GM23248 (cell line): ENCODE data around the gene HSF2BP. TPM values are rescaled to one million over a fixed set of nuclear protein-coding genes. Genes with fewer than 3 reads are reported as not detected.
"Not testable (repeated sequence)": the region's sequence is repeated elsewhere in the genome, so short reads cannot be mapped to it uniquely, and the experiment has no call there.

Source experiments
- DNase-seq: peaks from one replicate; pipeline ENCODE4 v3.0.0-alpha.2; 2015
- H2AFZ ChIP-seq: fragments of 200-600 bp; sonication (generic); 2 replicates; pipeline ENCODE4 v1.6.1; 2016; ENCODE audit warnings: antibody characterized with exemption
- H3F3A ChIP-seq: fragments of 200-600 bp; sonication (generic); 2 replicates; pipeline ENCODE4 v1.6.1; 2016; ENCODE audit warnings: mild to moderate bottlenecking, antibody characterized with exemption, mixed run types; ENCODE audit not compliant: insufficient read depth
- H3K27ac ChIP-seq: fragments of 200-600 bp; sonication (generic); 2 replicates; pipeline ENCODE4 v1.5.1; 2016; ENCODE audit warnings: mild to moderate bottlenecking
- H3K27me3 ChIP-seq: fragments of 200-600 bp; sonication (generic); replicated peaks from 2 replicates; pipeline ENCODE4 v1.6.1; 2016; ENCODE audit warnings: mild to moderate bottlenecking; ENCODE audit not compliant: insufficient read depth
- H3K36me3 ChIP-seq: fragments of 200-600 bp; sonication (generic); 2 replicates; pipeline ENCODE4 v1.6.1; 2016; ENCODE audit warnings: low read depth, mild to moderate bottlenecking
- H3K4me1 ChIP-seq: fragments of 200-600 bp; sonication (generic); 2 replicates; pipeline ENCODE4 v1.6.1; 2016; ENCODE audit warnings: mild to moderate bottlenecking; ENCODE audit not compliant: insufficient read depth
- H3K4me2 ChIP-seq: fragments of 200-600 bp; sonication (generic); one replicate; pipeline ENCODE4 v1.6.1; 2016; ENCODE audit warnings: mild to moderate bottlenecking; ENCODE audit not compliant: unreplicated experiment
- H3K4me3 ChIP-seq: fragments of 200-600 bp; sonication (generic); 2 replicates; pipeline ENCODE4 v1.5.1; 2016; ENCODE audit warnings: mild to moderate bottlenecking
- H3K79me2 ChIP-seq: fragments of 200-600 bp; sonication (generic); 2 replicates; pipeline ENCODE4 v1.6.1; 2016; ENCODE audit warnings: mild to moderate bottlenecking; ENCODE audit not compliant: insufficient read depth
- H3K9ac ChIP-seq: fragments of 200-600 bp; sonication (generic); 2 replicates; pipeline ENCODE4 v1.6.1; 2016; ENCODE audit warnings: mild to moderate bottlenecking
- H3K9me2 ChIP-seq: fragments of 200-600 bp; sonication (generic); 2 replicates; pipeline ENCODE4 v1.6.1; 2016; ENCODE audit warnings: mixed run types, mild to moderate bottlenecking, moderate library complexity; ENCODE audit not compliant: insufficient read depth
- H3K9me3 ChIP-seq: fragments of 200-600 bp; sonication (generic); one replicate; pipeline ENCODE4 v1.6.1; 2017; ENCODE audit warnings: low read depth
- H4K20me1 ChIP-seq: fragments of 200-600 bp; sonication (generic); 2 replicates; pipeline ENCODE4 v1.6.0; 2016; ENCODE audit not compliant: insufficient read depth
- EZH2 ChIP-seq: fragments of 200-600 bp; sonication (generic); IDR thresholded peaks from 2 replicates; pipeline ENCODE4 v1.6.1; 2018; ENCODE audit warnings: antibody characterized with exemption, mild to moderate bottlenecking; ENCODE audit not compliant: insufficient read depth, poor library complexity, severe bottlenecking
- EZH2phosphoT487 ChIP-seq: fragments of 200-600 bp; sonication (generic); IDR thresholded peaks from 2 replicates; pipeline ENCODE4 v1.6.1; 2018; ENCODE audit warnings: antibody characterized with exemption, moderate library complexity, mild to moderate bottlenecking, low read depth; ENCODE audit not compliant: insufficient read depth
- WGBS, 2 experiments: methylation state at CpG; one replicate each; pipeline ENCODE4 v1.1.6; 2015 to 2017; ENCODE audit warnings: low lambda C conversion rate in 2 of 2, low coverage in 1 of 2; ENCODE audit errors: missing lambda C conversion rate in 2 of 2; 5-methylcytosine and 5-hydroxymethylcytosine counted together
- in situ Hi-C: fragments of 300-500 bp; cut with MboI; formaldehyde crosslinking; loops from 2 replicates; pipeline ENCODE4 v1.15.0; 2020
- polyA plus RNA-seq: library from polyadenylated mRNA; unstranded; fragments of >200 nt; fragmentation: Nextera tagmentation; extraction: Ambion mirVana; gene quantifications from 2 replicates; pipeline ENCODE4 v1.2.1, GENCODE V29; 2016
- total RNA-seq: library from RNA; depleted of rRNA; stranded (reverse); fragments of >200 nt; shearing (Covaris generic); gene quantifications from 2 replicates; pipeline ENCODE4 v1.2.3, GENCODE V29; 2014

Gene HSF2BP
- total and polyA plus RNA-seq, 2 experiments from 2014 or later: 1.6 to 4.8 TPM

DNA sequence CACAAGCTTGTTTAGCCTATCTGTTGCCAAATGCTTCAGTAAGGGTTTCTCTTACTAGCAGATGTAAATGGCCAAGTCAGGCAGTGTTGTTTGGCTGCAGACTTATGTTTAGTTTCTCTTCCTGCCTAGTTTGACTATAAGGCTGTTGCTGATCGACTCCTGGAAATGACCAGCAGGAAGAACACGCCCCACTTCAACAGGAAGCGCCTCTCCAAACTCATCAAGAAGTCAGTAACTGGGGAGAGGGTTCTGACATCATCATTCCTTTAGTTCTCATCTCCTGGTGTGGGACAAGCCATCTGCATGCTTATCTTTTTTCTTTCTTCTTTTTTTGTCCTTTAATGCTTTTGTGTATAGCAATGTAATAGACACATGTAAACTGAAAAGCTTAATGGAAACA lies 25.1 kb upstream of the HSF2BP start:
- no peak overlapping the region for H3K4me3 ChIP-seq
- no peaks in the 10 kb centered on the region for H4K20me1 ChIP-seq
- H3K27ac ChIP-seq: no peak overlapping the region
- no peak for TF ChIP-seq EZH2phosphoT487
- no peak for TF ChIP-seq EZH2
- H3K27me3 ChIP-seq: no peaks in the 10 kb centered on the region
- in situ Hi-C loops: no loop called here
- whole genome bisulfite sequencing, 2 experiments: 95 to 100% methylated on average over 3 of the region's 3 CpGs
- DNase-seq: no peak
- peaks cover 14% of the 10 kb centered on the region; the same call in 1 of the 2 replicates for H3K79me2 ChIP-seq
- peaks cover 13% of the 10 kb centered on the region for H3K36me3 ChIP-seq
- no peaks in the 10 kb centered on the region for H3K9me2 ChIP-seq
- no peaks in the 10 kb centered on the region for H3F3A ChIP-seq
- no peaks in the 10 kb centered on the region for H3K4me1 ChIP-seq
- H3K9ac ChIP-seq: no peak overlapping the region
- H3K9me3 ChIP-seq: no peaks in the 10 kb centered on the region
- H2AFZ ChIP-seq: no peak overlapping the region
- H3K4me2 ChIP-seq: no peak overlapping the region

DNA sequence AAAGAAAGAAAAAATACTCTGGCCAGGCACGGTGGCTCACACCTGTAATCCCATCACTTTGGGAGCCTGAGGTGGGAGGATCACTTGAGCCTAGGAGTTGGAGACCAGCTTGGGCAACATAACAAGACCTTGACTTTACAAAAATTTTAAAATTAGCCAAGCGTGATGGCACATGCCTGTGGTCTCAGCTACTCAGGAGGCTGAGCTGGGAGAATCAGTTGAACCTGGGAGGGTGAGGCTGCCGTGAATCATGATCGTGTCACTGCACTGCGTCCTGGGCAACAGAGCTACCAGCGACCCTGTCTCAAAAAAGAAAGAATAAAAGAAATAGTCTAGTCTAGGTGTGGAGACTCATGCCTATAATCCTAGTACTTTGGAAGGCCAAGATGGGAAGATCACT lies 22.4 kb upstream of the HSF2BP start:
- Histone ChIP-seq H2AFZ (no peak overlapping the region), H3K27me3 (no peaks in the 10 kb centered on the region), H3K9me2 (no peaks in the 10 kb centered on the region), H4K20me1 (no peaks in the 10 kb centered on the region), H3F3A (no peaks in the 10 kb centered on the region), H3K27ac (no peak overlapping the region), H3K4me1 (no peaks in the 10 kb centered on the region), H3K9ac (no peak overlapping the region), H3K4me3 (no peak overlapping the region), H3K36me3 (peaks cover 14% of the 10 kb centered on the region), H3K4me2 (no peak overlapping the region), H3K9me3 (no peaks in the 10 kb centered on the region), H3K79me2 (peaks cover 24% of the 10 kb centered on the region; the same call in 1 of the 2 replicates)
- in situ Hi-C loops: no loop called here
- 94 to 95% methylated on average over 6 of the region's 6 CpGs for WGBS, 2 experiments
- TF ChIP-seq EZH2 (no peak), EZH2phosphoT487 (no peak)
- no peak for DNase-seq

DNA sequence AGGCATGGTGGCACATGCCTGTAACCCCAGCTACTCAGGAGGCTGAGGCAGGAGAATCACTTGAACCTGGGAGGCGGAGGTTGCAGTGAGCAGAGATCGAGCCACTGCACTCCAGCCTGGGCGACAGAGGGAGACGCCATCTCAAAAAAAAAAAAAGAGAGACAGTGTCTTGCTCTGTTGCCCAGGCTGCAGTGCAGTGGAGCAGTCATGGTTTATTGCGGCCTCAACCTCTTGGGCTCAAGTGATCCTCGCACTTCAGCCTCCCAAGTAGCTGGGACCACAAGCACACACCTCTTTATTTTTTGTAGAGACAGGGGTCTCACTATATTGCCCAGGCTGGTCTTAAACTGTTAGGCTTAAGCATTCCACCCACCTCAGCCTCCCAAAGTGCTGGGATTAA lies 21.1 kb upstream of the HSF2BP start:
- H3K4me2 ChIP-seq, DNase-seq, H3K9ac ChIP-seq, in situ Hi-C loops, H3K9me2 ChIP-seq, H3F3A ChIP-seq, H3K36me3 ChIP-seq, H3K27me3 ChIP-seq, H4K20me1 ChIP-seq, H2AFZ ChIP-seq, H3K9me3 ChIP-seq, H3K4me1 ChIP-seq, H3K27ac ChIP-seq, H3K4me3 ChIP-seq: not testable (repeated sequence)
- 88 to 89% methylated on average over 6 of the region's 6 CpGs for WGBS, 2 experiments
- H3K79me2 ChIP-seq: peaks cover 24% of the 10 kb centered on the region; the same call in 1 of the 2 replicates

DNA sequence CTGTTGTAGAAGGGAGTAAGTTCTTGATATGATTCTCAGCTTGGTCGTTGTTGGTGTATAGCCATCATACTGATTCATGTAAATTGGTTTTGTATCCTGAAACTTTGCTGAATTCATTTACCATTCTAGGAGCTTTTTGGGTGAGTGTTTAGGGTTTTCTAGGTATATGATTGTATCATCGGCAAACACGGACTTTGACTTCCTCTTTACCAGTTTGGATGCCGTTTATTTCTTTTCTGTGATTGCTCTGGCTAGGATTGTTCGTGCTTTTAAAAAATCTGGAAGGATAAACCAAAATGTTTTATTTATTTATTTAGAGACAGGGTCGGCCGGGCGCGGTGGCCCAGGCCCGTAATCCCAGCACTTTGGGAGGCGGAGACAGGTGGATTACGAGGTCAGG lies 20.7 kb upstream of the HSF2BP start:
- no peaks in the 10 kb centered on the region for H3K9me3 ChIP-seq
- peaks cover 24% of the 10 kb centered on the region; the same call in 1 of the 2 replicates for H3K79me2 ChIP-seq
- H4K20me1 ChIP-seq: no peaks in the 10 kb centered on the region
- in situ Hi-C loops: no loop called here
- no peaks in the 10 kb centered on the region for H3K4me1 ChIP-seq
- H3K36me3 ChIP-seq: peaks cover 7% of the 10 kb centered on the region; the same call in 1 of the 2 replicates
- H3K27me3 ChIP-seq: no peaks in the 10 kb centered on the region
- H3K27ac ChIP-seq: no peak overlapping the region
- WGBS, 2 experiments: 97 to 99% methylated on average over 12 of the region's 12 CpGs
- H2AFZ ChIP-seq: no peak overlapping the region
- no peaks in the 10 kb centered on the region for H3F3A ChIP-seq
- no peaks in the 10 kb centered on the region for H3K9me2 ChIP-seq
- H3K9ac ChIP-seq: no peak overlapping the region
- TF ChIP-seq EZH2phosphoT487 (no peak), EZH2 (no peak)
- no peak overlapping the region for H3K4me2 ChIP-seq
- no peak for DNase-seq
- H3K4me3 ChIP-seq: no peak overlapping the region

DNA sequence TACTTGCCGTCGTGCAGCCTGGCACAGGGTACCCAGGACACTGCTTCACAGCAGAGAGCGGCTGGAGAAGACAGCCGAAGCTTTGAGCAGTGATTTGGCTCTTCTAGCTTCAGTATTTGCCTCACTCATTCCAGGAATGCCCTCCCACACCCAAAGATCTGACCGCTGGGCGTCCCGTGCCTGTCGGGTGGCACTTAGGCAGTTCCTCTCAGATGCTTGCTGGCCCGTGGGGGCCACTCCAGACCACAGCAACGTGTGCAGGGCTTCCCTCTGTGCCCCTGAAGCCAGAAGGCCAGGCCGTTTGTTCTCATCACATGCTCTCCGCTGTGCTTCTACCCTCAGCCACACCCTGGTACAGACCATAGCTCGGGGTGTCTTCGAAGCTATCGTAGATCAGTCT lies 17.1 kb upstream of the HSF2BP start:
- Histone ChIP-seq H3K4me2 (no peak overlapping the region), H3K4me1 (no peaks in the 10 kb centered on the region), H3K9ac (no peak overlapping the region), H4K20me1 (no peaks in the 10 kb centered on the region), H3K27me3 (no peaks in the 10 kb centered on the region), H3K9me2 (no peaks in the 10 kb centered on the region), H2AFZ (no peak overlapping the region), H3K9me3 (no peaks in the 10 kb centered on the region), H3K79me2 (peaks cover 24% of the 10 kb centered on the region; the same call in 1 of the 2 replicates), H3F3A (no peaks in the 10 kb centered on the region), H3K27ac (no peak overlapping the region), H3K4me3 (no peak overlapping the region), H3K36me3 (peaks cover 23% of the 10 kb centered on the region)
- DNase-seq: no peak
- WGBS, 2 experiments: 94 to 98% methylated on average over 15 of the region's 15 CpGs
- TF ChIP-seq EZH2 (no peak), EZH2phosphoT487 (no peak)
- in situ Hi-C loops: no loop called here
